HK-2 (cell line): ENCODE data around the gene JOSD2.

ENCODE experiments used
- DNase-seq: peaks from one replicate; pipeline ENCODE4 v3.0.0-alpha.2; 2018; ENCODE audit not compliant: unreplicated experiment

Gene JOSD2

DNA sequence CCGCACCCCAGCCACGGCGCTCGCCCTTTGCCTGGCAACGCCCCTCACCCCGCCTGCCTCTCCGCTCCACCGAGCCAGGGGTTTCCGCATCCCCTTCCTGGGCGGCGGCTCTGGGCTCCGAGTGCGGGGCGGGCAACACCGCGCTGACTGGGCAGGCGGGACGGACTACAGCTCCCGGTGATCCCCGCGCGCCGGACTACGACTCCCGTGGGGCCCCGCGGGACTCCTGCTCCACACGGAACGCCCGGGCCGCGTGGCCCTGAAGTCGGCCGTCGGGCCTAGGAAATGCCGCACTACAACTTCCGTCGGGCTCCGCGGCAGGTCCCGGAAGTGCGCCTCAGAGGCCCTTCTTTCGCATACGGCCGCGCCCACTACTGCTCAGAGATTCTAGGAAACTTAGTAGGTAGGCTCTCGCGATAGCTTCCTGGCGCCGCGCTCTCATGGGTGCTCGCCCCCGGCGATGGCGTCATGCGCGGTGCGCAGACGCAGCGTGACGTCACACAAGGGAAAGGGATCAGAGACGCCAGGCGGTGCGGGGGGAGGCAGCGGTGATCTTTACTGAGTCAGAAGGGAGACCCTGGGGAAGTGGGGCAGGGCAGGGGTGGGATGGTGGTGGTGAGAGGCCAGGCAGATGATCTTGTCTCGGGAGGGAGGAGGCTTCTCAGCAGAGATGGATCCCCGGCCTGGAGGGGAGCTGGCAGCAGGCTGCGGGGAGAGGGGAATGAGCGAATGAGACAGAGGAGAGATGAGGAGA is at the start of gene JOSD2:
Gene JOSD2 (minus strand): TSS at position 123 of the 754 bp plus-strand sequence. CDS start 760 bp downstream, outside the sequence.
- DNase-seq: peak; percentile 98

DNA sequence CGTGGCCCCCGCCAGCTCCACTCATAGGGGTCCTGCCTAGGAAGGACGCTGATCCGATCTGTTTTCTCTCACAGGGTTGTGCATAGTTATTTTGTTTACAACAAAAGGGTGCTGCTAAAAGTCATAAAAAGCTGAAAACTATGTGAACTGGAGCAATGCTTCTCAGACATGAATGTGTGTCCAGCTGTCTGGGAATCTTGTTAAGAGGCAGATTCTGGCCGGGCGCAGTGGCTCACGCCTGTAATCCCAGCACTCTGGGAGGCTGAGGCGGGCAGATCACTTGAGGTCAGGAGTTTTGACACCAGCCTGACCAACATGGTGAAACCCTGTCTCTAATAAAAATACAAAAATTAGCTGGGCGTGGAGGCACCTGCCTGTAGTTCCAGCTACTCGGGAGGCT is 48.6 kb upstream of the JOSD2 start:
- no peak for DNase-seq

- no peak for DNase-seq
Observed at GRCh38 chr19:50558449-50558848, 47.5 kb upstream of the JOSD2 start.

DNA sequence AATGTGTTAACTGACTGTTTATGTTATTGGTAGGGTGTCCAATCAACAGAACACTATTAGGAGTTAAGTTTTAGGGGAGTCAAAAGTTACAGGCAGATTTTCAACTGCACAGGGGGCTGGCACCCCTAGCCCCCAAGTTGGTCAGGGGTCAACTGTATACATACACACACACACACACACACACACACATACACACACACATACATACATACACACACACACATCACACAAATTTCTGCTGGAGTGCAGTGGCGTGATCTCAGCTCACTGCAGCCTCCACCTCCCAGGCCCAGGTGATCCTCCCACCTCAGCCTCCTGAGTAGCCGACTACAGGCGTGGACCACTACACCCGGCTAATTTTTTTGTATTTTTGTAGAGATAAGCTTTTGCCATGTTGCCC is 47.0 kb upstream of the JOSD2 start:
- no peak for DNase-seq

- no peak for DNase-seq
Observed at GRCh38 chr19:50557009-50557613, 46.1 kb upstream of the JOSD2 start.

DNA sequence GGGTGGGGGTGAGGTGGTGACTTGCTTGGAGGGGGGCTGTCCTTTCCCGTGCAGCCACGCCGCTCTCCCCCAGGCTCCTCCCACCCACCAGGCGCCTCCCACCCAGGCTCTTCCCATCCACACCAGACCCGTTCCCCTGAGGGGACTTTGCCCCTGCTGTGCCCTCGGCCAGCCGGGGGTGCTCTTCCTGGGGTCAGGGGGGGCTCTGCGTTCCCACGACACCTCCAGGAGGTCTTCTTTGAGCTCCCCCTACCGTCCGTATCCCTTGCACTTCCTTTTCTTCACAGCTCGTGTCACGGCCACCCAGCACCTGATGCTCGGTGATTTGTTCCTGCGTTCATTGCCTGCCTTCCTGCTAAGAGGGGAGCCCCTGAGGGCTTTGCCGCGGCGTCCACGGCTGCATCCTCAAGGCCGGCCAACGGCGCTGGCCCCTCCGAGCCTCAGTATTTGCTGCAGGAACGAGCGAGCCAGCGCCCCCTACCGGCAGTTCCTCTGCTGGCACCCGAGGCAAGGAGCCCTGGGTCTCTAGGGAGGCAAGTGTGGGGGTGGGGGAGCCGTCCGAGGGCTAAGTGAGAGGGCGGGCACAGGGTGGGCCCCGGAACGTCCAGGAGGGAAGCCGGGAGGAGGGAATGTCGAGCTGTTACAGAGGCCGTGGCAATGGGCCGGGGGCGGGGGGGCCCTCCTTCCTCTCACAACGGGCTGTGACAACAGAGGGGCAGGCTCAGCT is 45.5 kb upstream of the JOSD2 start:
- DNase-seq: peak; percentile 85

DNA sequence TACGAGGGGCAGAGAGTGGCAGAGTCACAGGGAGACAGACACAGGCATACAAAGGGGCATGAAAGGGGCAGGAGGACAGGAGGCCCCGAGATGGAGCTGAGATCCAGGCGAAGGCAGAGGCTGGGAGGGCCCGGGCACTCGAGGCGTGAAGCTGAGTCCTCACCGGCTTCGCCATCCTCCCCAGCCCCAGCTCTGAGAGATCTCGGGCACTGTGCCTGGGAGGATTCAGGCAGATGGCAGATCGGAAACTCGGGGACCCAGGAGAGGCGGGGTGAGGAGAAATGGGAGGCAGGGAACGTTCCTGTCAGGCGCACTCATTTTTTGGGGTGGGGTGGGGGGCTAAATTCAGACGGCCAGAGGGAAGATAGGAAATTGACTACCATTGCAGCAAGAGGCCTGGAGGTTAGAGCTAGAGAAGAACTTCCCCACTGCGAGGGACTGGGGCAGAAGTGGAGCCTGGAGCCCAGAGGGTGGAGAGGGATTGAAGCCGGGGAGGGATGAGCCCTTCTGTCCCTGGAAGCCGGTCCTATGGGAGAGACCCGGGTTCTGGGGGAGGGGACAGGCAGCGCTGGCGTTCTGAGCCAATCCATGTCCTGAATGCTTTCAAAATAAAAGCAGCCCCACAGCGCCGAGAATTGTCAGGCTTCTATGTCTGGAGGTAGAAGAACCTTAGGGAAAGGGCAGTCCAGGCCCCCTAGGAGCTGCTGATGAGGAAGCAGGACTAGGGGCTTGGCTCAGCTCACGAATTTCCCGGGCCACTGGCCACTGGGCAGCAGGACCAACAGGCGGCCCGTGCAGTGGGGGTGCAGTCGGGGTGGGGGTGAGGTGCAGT is 44.7 kb upstream of the JOSD2 start:
- DNase-seq: no peak

DNA sequence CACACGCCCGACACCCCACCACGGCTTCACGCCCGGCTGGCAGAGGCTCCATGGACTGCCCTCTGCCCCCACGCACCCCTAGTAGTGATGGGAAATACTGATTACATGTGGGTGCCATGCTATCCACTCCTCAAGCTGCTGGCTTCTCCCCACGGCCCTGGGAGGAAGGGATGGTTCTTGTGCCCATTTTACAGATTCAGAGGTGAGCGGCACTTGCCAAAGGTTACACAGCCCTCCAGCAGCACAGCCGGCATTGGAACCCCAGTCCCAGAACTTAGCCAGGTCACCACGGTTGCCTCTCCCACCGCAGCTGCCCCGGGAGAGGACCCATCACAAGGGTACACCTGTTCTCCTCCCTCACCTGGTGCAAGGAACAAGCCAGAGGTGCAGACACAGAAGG is 44.0 kb upstream of the JOSD2 start:
- DNase-seq: no peak

DNA sequence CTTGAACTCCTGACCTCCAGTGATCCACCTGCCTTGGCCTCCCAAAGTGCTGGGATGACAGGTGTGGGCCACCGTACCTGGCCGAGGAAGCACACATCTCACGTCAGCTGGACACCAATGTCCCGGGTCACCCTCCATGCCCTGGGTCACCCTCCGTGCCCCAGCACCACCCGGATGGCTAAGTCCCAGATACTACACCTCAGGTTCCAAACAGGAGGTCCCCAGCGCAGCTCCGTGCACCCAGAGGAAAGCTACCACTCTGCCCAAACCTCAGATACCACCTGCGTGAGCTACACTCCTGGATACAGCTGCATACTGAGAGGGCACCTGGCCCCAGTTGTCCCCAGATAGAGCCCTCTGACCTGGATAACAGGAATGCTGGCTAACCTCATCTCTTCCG is 43.2 kb upstream of the JOSD2 start:
- DNase-seq: no peak

DNA sequence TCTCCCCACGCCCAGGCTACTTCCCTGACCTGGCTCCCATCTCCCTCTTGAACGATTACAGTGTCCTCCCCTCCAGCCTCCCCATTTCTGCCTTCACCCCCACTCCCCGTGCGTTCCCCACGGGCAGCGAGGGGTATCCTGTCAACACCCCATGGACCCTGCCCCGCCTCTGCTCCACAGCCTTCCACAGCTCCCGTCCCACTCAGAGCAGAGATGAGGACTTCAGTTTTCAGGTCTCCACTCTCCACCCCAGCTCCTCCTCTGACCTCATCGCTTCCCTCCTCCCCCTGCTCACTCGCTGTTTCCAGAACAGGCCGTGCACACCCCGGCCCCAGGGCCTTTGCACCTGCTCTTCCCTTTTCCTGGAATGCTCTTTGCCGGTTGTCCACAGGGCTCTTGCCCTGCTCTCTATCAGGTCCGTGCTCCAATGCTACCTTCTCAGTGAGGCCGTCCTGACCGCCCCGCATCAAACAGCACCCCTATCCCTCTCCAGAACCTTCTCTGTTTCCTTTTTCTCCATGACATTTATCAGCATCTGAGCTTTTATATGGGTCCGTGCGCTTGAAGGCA is 42.2 kb upstream of the JOSD2 start:
- DNase-seq: no peak

GRCh38 chr19:50552540-50552939 is 41.5 kb upstream of the JOSD2 start:
- DNase-seq: no peak

DNA sequence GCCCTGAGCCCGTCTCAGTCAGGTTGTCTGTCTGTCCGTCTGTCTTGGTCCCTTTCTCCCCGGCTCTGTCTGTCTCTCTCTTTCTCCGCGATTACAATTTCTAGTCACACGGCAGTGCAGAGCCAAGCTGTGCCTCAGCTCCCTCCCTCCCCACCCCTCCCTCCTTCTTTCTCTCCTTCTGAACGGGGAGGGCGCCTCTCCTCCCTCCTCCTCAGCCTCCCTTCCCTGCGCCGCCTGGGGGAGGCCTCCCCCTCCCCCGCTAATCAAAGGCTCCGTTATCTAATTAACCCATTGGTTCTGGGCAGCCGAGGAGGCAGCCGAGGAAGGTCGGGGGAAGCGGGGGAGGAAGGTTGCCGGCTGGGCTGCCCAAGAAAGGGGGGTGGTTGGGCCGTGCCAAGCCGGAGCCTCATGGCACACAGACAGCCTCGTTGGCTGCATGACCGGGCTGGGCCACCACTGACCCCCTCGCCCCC is 40.8 kb upstream of the JOSD2 start:
- DNase-seq: no peak

GRCh38 chr19:50551034-50551714 is 40.2 kb upstream of the JOSD2 start:
- no peak for DNase-seq

- DNase-seq: no peak
Observed at GRCh38 chr19:50550594-50550966, 39.6 kb upstream of the JOSD2 start.

GRCh38 chr19:50549927-50550593 is 39.1 kb upstream of the JOSD2 start:
- no peak for DNase-seq

- no peak for DNase-seq
Observed at GRCh38 chr19:50549059-50549926, 38.3 kb upstream of the JOSD2 start.

- DNase-seq: no peak
Observed at GRCh38 chr19:50548191-50549058, 37.4 kb upstream of the JOSD2 start.

DNA sequence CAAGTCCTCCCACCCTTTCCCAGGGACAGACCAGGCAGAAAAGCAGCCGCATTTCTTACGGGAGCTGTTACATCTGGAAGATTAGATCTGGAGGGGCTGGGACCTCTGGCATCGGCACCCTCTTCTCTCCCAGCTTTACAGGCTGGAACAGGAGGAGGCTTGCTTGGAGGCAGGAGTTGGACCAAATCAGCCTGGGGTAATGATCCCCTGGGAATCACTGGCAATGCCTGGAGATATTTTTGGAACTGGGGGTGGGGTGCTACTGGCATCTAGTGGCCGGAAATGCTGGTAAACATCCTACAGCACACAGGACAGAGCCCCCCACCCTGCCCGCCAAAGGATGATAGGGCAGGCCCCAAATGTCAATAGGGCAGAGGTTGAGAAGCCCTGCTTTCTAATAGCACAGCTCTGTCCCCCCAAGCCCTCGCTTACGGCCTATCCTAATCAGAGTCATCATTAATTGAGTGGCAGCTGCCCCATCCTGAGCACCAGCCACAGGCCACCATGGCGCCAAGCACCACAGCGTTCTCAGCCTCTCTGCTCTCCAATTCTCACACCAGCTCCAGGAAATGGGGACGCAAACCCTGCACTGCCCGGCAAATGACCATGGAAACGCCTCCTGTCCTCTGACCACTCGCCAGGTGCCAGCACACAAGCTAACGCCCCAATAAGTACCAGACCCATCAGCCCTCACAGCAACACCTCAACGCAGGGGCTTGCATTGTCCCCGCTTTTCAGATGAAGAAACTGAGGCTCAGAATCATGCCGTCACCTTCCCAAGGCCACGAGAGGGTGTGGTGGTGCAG is 36.6 kb upstream of the JOSD2 start:
- DNase-seq: no peak
